Inferior parietal cortex (tissue), 1 donor: ENCODE results near the gene FIBP.

Source experiments
- DNase-seq: peaks from one replicate; pipeline ENCODE4 v3.0.0-alpha.2; 2016; ENCODE audit errors: extremely low spot score

The FIBP gene

GRCh38 chr11:65890324-65891218, 2.3 kb upstream of the FIBP start, which contains the start of gene CCDC85B:
Gene CCDC85B (plus strand): TSS chr11:65890673. CDS start chr11:65890784, 111 bp downstream.
- peak; percentile 97 for DNase-seq

DNA sequence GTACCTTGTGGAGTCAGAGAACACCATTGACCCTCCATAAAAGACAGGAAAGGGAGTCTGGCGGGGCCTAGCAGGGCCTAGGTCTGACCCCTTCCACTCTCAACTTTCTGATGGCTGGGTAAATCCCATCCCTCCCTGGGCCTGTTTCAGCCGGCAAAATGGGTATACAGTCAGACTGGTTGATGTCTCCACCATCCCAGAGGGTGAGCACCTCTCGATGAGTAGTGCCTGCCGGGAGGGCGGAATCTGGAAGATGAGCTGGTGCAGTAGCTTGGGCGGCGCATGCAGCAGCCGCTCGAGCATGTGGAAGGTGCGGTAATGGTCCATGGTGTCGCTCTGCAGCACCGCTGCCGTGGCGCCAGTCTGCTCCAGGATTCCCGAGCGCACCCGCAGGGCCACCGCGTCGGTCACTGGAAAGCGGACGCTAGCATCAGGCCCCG, 528 bp downstream of the FIBP start:
- DNase-seq, result peak; percentile 29

DNA sequence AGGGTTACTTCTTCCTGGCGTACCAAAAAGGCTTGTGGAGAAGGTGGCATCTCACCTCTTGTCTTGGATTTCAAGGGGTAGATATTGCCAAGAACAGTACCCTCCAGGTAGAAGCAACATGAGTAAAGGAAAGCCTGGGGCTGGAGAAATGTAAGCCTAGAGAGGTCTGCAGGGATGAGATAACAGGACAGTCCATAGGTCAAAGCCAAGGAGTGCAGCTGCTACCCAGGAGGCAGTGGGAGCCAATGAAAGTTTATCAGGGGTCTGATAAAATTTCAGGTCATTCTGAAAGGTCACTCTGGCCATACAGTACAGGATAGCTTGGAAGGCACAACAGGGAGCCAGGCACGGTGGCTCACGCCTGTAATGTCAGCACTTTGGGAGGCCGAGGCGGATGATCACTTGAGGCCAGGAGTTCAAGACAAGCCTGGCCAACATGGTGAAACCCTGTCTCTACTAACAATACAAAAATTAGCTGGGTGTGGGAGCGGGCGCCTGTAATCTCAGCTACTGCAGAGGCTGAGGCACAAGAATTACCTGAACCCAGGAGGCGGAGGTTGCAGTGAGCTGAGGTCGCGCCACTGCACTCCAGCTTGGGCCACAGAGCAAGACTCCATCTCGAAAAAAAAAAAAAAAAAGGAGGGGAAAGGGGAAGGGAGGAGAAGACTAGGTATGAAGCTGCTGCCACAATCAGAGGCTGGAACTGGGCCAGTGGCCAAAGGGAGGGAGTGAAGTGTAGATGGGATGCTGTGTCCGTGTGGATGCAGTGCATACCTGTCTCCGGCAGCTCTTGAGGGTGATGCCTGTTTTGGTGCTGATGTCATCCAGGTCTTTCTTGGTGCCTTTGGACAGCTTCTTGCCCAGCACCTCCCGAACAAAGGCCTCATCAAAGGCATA, 1.2 kb downstream of the FIBP start:
- no peak for DNase-seq

DNA sequence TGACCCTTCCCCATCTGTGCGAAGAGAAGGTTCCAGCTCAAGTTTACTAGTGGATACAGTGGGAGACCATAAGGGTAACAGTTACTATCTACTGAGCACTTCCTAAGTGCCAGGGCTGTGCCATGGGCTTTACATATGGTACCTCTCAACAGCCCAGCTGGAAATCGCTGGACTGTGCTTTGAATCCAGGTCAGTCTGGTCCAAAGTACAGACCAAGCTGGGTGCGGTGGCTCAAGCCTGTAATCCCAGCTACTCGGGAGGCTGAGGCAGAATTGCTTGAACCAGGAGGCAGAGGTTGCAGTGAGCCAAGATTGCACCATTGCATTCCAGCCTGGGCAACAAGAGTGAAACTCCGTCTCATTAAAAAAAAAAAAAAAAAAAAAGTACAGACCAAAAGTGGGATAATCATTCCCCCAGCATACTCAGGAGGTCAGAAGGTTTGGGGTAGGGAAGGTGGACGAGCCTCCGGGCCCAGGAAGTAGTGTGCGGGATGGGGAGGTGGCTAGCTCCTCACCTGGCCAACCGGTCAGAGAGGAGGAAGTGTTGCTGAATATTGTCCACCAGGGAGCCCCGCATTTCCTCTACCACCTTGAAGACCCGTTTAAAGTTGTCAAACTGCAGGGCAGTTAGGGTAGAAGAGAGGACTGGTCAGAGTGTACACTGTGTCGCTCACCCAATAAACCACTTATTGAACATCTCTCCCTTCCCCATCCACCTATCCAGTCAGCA, 2.3 kb downstream of the FIBP start:
- no peak for DNase-seq

DNA sequence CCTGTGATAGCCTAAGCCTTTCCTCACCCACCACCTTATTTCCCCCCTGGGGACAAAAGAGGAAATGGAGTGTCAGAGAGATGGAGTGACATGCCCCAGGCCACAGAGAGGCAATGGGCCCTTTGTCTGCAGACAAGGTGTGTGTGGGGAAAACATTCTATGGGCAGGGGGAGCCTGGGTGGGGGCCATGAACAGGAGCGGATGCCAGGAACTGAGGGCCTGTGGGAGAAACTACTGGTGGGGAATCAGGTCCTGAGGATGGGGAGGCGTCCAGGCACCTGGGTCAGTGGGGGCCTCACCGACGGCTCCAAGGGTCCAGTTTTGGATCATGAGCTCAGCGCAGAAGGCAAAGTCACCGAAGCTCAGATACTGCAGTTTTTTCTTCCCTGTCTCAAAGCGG, 3.0 kb downstream of the FIBP start:
- DNase-seq, result no peak

- peak; percentile 78 for DNase-seq
Observed at GRCh38 chr11:65884716-65885092, 3.6 kb downstream of the FIBP start.

DNA sequence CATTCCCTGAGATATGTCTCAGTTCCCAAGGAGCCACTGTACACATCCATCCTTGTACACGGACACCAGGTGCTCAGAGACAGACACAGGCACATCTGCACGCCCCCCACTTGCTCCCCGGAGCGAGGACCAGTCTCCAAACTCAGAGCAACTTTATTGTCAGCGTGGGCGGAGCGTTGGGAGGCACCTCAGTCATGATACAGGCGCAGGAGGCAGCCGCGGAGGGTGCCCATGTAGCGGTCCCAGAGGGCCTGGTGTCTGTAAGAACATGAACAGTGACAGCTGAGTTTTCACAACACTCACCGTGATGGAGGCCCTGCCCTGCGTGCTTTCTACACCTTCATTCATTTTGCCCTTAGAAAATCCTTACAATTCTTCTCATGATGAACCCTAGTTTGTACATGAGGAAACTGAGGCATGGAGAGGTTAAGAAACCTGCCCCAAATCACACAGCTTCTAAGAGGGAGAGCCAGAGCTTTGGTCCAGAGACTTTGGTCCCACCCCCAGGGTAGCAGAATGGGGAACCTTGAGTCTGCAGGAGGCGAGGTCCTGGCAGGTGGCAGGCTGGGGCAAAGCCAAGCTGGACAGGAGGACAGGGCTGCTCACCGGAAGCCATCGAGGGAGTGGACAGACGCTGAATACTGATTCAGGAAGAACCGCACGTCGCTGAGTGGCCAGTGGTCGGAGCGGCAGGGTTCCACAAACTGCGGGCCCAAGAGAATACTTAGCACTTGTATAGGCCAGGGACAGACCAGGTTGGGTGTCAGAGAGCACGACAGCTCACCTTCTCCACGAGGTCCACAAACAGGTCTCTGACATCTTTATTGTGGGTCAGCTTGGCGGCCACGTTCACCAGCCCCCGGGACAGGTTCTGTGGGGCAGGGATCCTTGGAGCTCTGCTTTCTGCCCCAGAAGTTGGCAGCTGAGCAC, 4.2 kb downstream of the FIBP start:
- DNase-seq, result no peak

DNA sequence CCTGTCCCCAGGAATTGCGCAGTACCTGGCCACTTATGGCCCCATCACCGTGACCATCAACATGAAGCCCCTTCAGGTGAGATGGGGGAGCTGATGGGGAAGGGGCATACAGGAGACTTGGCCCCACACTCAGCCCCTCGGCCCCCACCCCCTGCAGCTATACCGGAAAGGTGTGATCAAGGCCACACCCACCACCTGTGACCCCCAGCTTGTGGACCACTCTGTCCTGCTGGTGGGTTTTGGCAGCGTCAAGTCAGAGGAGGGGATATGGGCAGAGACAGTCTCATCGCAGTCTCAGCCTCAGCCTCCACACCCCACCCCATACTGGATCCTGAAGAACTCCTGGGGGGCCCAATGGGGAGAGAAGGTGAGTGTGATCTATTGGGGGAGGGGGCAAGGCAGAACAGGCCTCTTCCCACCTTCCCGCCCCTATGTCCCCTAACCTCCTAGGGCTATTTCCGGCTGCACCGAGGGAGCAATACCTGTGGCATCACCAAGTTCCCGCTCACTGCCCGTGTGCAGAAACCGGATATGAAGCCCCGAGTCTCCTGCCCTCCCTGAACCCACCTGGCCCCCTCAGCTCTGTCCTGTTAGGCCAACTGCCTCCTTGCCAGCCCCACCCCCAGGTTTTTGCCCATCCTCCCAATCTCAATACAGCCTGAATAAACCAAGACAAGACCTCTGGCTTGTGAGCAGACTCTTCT, 5.1 kb downstream of the FIBP start:
- DNase-seq, result no peak

DNA sequence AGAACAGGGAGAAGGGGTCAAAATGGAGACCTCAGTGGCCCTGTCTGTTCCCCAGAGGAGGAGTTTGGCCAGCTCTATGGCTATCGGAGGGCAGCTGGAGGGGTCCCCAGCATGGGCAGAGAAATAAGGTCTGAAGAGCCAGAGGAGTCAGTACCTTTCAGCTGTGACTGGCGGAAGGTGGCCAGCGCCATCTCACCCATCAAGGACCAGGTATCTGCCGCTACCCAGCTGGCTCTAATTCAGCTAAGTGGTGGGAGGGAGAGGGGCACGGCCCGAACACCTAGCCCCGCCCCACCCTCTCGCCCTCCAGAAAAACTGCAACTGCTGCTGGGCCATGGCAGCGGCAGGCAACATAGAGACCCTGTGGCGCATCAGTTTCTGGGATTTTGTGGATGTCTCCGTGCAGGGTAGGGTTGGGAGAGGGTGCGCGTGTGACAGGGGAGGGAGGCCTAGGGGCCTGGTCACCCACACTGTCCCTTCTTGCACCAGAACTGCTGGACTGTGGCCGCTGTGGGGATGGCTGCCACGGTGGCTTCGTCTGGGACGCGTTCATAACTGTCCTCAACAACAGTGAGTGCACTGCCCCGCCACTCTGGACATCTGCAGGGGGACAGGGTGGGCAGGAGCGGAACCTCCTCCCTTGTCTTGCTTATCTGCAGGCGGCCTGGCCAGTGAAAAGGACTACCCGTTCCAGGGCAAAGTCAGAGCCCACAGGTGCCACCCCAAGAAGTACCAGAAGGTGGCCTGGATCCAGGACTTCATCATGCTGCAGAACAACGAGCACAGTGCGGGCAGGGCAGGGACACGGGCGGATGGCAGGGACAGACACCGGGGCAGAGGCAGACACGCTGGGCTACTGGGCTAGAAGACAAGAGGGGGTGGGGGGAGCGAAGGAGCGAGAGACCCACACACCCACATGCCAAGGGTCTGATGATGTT, 5.9 kb downstream of the FIBP start:
- DNase-seq, result no peak

DNA sequence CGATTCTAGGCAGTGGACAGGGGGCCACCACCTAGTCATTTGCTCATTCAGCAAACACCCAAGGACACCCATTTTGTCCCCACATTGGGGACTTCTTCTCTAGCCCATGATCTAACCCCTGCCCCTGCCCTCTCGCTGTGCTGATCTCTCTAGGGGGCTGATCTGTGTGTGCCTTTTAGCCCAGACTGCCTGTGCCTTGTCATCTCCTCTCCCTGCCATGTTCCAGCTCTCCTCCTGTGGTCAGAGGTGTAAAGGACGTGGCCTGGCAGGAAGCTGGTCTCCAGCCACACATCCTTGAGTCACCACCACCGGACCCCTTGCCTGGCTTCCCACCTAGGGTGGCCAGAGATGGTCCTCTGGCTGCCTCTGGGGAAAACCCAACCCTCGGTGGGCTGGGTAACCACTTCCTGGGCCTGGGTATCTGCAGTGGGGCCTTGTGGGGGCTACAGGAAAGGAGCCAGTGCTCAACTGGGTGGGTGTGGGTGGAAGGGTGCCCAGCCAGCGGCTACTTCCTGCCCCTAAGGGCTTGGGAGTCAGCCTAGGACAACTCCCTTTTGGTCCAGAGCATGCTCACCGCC, 7.3 kb downstream of the FIBP start:
- DNase-seq, result no peak

GRCh38 chr11:65880027-65880426, 8.2 kb downstream of the FIBP start:
- no peak for DNase-seq

DNA sequence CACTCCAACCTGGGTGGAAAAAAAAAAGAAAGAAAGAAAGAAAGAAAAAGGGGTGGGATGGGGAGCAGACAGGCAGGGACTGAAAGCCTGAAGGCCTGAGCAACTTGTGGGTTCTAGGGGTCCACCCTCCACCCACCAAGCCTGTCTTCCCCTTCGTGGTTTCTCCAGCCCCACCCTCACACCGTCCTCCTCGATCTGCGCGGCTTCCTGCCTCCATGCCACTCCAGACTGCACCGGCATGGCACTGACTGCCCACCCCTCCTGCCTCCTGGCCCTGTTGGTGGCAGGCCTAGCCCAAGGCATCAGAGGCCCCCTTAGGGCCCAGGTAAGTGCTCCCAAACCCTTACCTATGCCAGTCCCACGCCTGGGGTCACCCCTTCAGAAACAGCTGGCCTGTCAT, 8.7 kb downstream of the FIBP start, which contains the start of gene CTSW:
CTSW (plus strand) TSS at position 221 of the 400 bp plus-strand sequence; CDS start at position 239, 18 bp downstream.
- no peak for DNase-seq

- peak; percentile 89 for DNase-seq
Observed at GRCh38 chr11:65873318-65874156, 14.7 kb downstream of the FIBP start.

DNA sequence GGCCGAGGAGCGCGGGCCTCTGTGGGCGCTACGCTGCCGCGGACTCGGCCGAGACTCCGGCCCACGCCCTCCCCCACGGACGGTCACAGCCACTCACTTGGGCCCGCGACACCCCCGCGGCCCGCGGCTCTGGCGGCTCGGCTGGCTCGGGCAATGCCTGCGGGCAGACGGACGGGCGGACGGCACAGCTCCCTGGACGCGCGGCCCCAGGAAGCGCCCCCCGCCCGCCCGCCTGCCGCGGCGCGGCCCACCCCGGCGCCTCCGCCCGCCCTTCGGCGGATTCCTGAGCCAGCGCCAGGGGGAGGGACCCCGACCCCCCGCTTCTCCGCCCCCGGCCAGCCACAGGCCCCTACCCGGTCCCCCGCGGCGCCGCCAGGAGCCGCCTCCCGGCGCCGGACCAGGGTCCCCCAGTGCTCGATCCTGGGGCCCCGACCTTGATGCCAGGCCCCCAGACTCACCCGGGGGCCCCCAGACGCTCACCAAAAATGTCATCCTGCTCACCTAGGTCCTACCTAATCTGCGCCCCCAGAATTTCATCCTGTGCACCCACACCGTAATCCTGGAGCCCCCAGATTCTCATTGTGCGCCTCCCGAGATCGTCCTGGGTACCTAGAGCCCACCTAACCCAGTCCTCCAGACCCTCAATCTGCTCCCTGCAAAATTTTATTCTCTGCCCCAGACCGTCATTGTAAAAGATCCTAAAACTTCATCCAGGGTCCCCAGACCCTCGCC, 15.5 kb downstream of the FIBP start, which contains the start of gene EFEMP2:
EFEMP2 (minus strand) TSS at position 215 of the 732 bp plus-strand sequence. CDS start 446 bp downstream, outside the sequence.
- no peak for DNase-seq

DNA sequence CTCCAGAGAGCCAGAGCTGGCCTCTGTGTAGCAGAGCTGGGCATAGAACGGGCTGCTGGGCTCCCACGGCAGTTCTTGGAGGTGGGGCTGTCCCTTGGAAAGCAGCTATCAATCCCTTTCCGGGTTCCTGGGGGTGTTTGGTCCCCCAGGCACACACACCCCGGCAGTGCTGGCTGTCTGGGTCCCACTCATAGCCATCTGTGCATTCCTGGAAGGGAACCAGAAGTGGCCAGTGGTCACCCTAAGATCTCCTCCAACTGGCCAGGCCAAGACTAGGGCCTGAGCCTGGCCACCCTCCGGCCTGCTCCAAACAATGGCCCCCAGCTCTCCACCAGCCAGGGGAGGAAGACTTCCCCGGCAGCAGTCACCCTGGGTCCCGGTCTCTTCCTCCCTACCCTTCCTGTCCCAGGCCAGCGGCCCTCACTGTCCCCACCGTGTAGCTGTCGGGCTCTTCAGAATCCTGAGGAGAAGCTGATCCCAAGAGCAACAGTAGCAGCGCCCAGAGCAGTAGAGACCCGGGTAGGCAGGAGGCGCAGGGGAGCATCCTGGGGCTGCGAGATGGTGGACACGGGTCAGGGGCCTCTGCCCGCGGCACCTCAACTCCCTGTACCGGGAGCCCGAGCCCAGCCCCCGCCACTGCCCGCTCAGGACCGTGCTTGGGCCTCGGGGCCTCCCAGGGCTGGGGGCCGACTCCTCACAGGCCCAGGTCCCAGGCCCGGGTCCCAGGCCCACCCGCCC, 16.3 kb downstream of the FIBP start:
- DNase-seq, result no peak
